PC-9 (cell line): ENCODE data around the gene CFAP141.

Experiments used
- CTCF ChIP-seq: fragments of 200-600 bp; sonication (generic); conservative IDR thresholded peaks from 2 replicates; pipeline ENCODE4 v1.6.1; 2017; ENCODE audit warnings: mixed run types, antibody characterized with exemption, mild to moderate bottlenecking, moderate library complexity
- EZH2 ChIP-seq: fragments of 200-600 bp; sonication (generic); IDR thresholded peaks from 2 replicates; pipeline ENCODE4 v1.8.0; 2017; ENCODE audit warnings: antibody characterized with exemption, low read depth

- TF ChIP-seq CTCF, result no peak
- TF ChIP-seq EZH2, result no peak
Observed at GRCh38 chr1:154155251-154155650, 50.9 kb downstream of the CFAP141 start.
